ENCODE data around the gene POLH. TPM values are rescaled to one million over a fixed set of nuclear protein-coding genes. Genes with fewer than 3 reads are reported as not detected.
"Not testable (repeated sequence)": the region's sequence is repeated elsewhere in the genome, so short reads cannot be mapped to it uniquely, and the experiment has no call there.

POLH gene
- total RNA-seq, 3 donors from 2014 or later = 12.0 to 17.1 (median 14.2) TPM

DNA sequence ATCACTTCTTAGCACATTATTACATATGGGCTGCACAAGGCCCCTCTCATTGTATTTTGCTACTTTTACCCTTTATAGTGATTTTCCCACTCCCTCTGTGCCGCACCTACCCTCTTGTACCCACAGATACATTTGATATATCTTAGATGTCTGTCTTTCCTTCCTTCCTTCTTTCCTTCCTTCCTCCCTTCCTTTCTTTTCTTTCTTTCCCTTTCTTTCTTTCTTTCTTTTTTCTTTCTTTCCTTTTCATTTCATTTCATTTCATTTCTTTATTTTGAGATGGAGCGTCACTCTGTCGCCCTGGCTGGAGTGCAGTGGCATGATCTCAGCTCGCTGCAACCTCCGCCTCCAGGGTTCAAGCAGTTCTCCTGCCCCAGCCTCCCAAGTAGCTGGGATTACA lies 12.2 kb downstream of the POLH start:
- no peaks in the 10 kb centered on the region for H3K9me3 ChIP-seq
- intact Hi-C loops (cut with DNase I, micrococcal nuclease) = no loop called here
- ATAC-seq = no peak
- H3K4me3 ChIP-seq = no peak overlapping the region
- no peaks in the 10 kb centered on the region for H3K4me1 ChIP-seq (ENCODE audit: low read depth)
- TF ChIP-seq, protein P1, sequence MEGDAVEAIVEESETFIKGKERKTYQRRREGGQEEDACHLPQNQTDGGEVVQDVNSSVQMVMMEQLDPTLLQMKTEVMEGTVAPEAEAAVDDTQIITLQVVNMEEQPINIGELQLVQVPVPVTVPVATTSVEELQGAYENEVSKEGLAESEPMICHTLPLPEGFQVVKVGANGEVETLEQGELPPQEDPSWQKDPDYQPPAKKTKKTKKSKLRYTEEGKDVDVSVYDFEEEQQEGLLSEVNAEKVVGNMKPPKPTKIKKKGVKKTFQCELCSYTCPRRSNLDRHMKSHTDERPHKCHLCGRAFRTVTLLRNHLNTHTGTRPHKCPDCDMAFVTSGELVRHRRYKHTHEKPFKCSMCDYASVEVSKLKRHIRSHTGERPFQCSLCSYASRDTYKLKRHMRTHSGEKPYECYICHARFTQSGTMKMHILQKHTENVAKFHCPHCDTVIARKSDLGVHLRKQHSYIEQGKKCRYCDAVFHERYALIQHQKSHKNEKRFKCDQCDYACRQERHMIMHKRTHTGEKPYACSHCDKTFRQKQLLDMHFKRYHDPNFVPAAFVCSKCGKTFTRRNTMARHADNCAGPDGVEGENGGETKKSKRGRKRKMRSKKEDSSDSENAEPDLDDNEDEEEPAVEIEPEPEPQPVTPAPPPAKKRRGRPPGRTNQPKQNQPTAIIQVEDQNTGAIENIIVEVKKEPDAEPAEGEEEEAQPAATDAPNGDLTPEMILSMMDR (IDR thresholded peaks at IDR 0.05) = no peak
- no peaks in the 10 kb centered on the region for H3K36me3 ChIP-seq (ENCODE audit: low read depth)
- DNase-seq = no peak

DNA sequence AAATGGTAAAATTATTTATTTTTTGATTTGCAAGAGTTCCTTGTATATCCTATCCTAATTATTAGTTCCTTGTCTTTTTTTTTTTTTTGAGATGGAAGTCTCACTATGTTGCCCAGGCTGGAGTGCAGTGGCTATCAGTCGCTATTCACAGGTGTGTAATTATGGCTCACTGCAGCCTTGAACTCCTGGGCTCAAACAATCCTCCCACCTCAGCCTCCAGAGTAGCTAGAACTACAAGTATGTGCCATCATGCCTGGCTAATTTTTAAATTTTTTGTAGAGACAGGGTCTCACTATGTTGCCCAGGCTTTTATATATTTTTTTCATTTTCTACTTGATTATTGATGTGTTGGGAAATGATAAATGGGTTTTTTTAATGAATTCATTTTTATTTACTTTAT lies 13.6 kb downstream of the POLH start:
- H3K4me1 ChIP-seq (ENCODE audit: low read depth); H3K36me3 ChIP-seq (ENCODE audit: low read depth); ATAC-seq; H3K4me3 ChIP-seq; intact Hi-C loops (cut with DNase I, micrococcal nuclease); H3K9me3 ChIP-seq; DNase-seq: not testable (repeated sequence)

DNA sequence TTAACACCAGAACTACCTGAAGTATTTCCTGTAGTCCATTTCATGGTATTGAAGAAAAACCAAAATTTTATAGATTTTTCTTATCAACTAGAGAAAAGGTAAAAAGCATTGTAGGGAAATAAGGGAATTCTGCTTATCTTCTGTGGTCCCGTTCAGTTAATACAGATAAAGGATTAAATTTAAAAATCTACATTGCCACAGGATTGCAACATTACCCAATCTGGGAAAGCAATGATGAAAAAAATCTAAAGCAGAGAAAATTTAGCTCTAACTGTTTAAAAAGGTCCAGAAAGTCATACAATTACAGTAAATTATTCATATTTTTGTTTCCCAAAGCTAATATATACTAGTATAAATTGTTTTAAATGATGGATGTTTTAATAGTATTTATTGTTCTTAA lies 18.0 kb downstream of the POLH start:
- Histone ChIP-seq H3K9me3 (no peaks in the 10 kb centered on the region), H3K36me3 (ENCODE audit: low read depth) (no peaks in the 10 kb centered on the region), H3K4me3 (no peak overlapping the region), H3K4me1 (ENCODE audit: low read depth) (no peaks in the 10 kb centered on the region)
- intact Hi-C loops (cut with DNase I, micrococcal nuclease) = no loop called here
- DNase-seq (no peak), ATAC-seq (no peak)
- TF ChIP-seq, protein P1 (IDR thresholded peaks at IDR 0.05) = no peak

DNA sequence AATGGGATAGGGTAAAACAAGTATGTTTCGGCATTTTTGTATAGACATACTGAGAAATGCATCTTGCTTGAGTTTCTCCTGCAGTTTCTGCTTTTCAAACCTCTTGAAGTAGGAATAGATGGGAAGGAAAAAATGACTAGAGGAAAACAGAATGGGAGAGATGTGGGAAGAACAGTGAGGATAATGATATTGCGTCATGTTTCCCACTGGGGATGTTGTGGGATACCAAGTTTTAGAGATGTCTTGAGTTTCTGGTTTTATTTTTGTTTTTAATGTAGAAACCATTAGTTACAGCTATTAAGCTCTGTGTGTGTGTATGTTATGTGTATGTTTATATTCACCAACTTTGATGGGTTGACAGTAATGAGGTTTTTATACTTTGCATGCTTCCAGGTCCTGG lies 24.6 kb downstream of the POLH start:
- TF ChIP-seq, protein P1 (IDR thresholded peaks at IDR 0.05) = no peak
- no peak for ATAC-seq
- Histone ChIP-seq H3K4me3 (no peak overlapping the region), H3K9me3 (no peaks in the 10 kb centered on the region), H3K4me1 (ENCODE audit: low read depth) (no peaks in the 10 kb centered on the region), H3K36me3 (ENCODE audit: low read depth) (peaks cover 4% of the 10 kb centered on the region)
- DNase-seq = no peak
- intact Hi-C loops (cut with DNase I, micrococcal nuclease) = loop anchor here in 1 of 2 donors (10.0 kb wide), 1 partner anchor 56 kb away; no protein-coding TSS in a partner anchor

DNA sequence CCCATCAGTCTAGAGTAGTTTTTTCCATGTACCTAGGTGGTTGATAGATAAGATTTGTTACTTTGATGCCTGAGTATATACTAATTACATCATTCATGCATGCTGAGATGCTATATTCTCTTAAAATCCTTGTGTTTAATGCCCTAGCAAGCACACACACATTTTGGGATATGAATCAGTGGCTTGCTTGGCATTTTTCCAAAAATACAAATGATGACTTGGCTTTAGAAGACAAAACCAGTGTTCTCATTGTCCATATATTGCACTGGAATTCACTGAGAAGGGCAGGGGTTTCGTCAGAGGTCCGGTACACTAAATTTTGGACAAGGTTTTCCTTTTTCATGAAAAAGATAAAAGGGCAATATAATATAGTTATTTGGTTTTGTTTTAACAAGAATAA lies 28.2 kb downstream of the POLH start:
- no peak for DNase-seq
- TF ChIP-seq, protein P1 (IDR thresholded peaks at IDR 0.05) = no peak
- H3K36me3 ChIP-seq (ENCODE audit: low read depth) = peaks cover 4% of the 10 kb centered on the region
- no peak for ATAC-seq
- H3K4me1 ChIP-seq (ENCODE audit: low read depth) = no peaks in the 10 kb centered on the region
- no peak overlapping the region for H3K4me3 ChIP-seq
- intact Hi-C loops (cut with DNase I, micrococcal nuclease) = loop anchor here in 1 of 2 donors (10.0 kb wide), 1 partner anchor 59 kb away; no protein-coding TSS in a partner anchor
- no peaks in the 10 kb centered on the region for H3K9me3 ChIP-seq

DNA sequence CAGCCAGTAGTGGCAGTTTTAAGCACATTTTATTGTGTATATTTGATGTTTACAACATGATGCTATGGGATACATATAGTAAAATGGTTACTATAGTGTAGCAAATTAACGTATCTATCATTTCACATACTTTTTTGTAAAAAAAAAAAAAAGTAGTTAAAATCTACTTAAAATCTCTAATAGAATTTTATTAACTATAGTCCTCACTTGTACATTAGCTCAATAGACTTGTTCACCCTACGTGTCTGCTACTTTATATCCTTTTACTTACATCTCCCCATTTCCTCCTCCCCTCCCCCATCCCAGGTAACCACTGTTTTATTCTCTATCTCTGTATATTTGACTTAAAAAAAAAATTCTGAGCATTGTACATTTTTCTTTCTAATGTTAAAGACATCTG lies 30.0 kb downstream of the POLH start:
- intact Hi-C loops (cut with DNase I, micrococcal nuclease) = loop anchor here in 1 of 2 donors (10.0 kb wide), 1 partner anchor 61 kb away; no protein-coding TSS in a partner anchor
- Histone ChIP-seq H3K9me3 (no peaks in the 10 kb centered on the region), H3K4me3 (no peak overlapping the region), H3K4me1 (ENCODE audit: low read depth) (no peaks in the 10 kb centered on the region), H3K36me3 (ENCODE audit: low read depth) (peaks cover 4% of the 10 kb centered on the region)
- ATAC-seq (no peak), DNase-seq (no peak)
- TF ChIP-seq, protein P1 (IDR thresholded peaks at IDR 0.05) = no peak
